Measurements from ENCODE around the gene PCNX1. TPM values are rescaled to one million over a fixed set of nuclear protein-coding genes. Genes with fewer than 3 reads are reported as not detected.

The PCNX1 gene
- total and polyA plus RNA-seq, 9 of the 15 experiments (the other 6 are each of a cell fraction or from before 2014, with no cell fraction given), result 0.30 to 4.5 (median 2.3) TPM

- TF ChIP-seq ZHX1 (conservative IDR thresholded peaks at IDR 0.05; ENCODE audit: low read length), result no peak
- TF ChIP-seq ZNF384 (IDR thresholded peaks at IDR 0.05; ENCODE audit: low read depth, low read length), result no peak
- no peak for TF ChIP-seq POLR3A (IDR thresholded peaks at IDR 0.05; ENCODE audit: borderline replicate concordance, extremely low read depth, insufficient read depth, insufficient read length)
- no peak for TF ChIP-seq POLR2AphosphoS2 (IDR thresholded peaks at IDR 0.05; ENCODE audit: low read length)
- no peak for TF ChIP-seq SIRT6 (IDR thresholded peaks at IDR 0.05; ENCODE audit: low read depth, low read length)
- 0 out of 2 replicates have a peak, but pooled peaks have one; percentile 19 for TF ChIP-seq POLR2H (tag; IDR thresholded peaks at IDR 0.05; ENCODE audit: low read depth)
- TF ChIP-seq XRCC5 (IDR thresholded peaks at IDR 0.05; ENCODE audit: low read depth, low read length), result no peak
- no peak for TF ChIP-seq SMARCB1 (IDR thresholded peaks at IDR 0.05; ENCODE audit: insufficient read length, low read depth)
- TF ChIP-seq ZFP91 (CRISPR knock-in tag; IDR thresholded peaks at IDR 0.05), result no peak
- no peak for TF ChIP-seq TRIM25 (IDR thresholded peaks at IDR 0.05; ENCODE audit: borderline replicate concordance)
- TF ChIP-seq E2F8 (IDR thresholded peaks at IDR 0.05; ENCODE audit: low read depth, partially characterized antibody), result no peak
- no peak for TF ChIP-seq MLLT1 (IDR thresholded peaks at IDR 0.05)
- TF ChIP-seq XRCC4 (IDR thresholded peaks at IDR 0.05; ENCODE audit: extremely low read depth, insufficient read depth, insufficient read length), result no peak
- peak; percentile 68 for TF ChIP-seq TFE3 (CRISPR knock-in tag; IDR thresholded peaks at IDR 0.05)
- TF ChIP-seq CCAR2 (IDR thresholded peaks at IDR 0.05; ENCODE audit: low read depth, low read length), result no peak
Observed at GRCh38 chr14:71001742-71002141, 94.5 kb downstream of the PCNX1 start (continued).
